B cell (primary cell): ENCODE results near the gene PIGR.

ENCODE experiments used
- CTCF ChIP-seq: fragments of 200-600 bp; IDR thresholded peaks from one replicate; pipeline ENCODE4 v1.8.0; 2022; ENCODE audit warnings: antibody characterized with exemption, mild to moderate bottlenecking
- EZH2 ChIP-seq: IDR thresholded peaks from 2 replicates; pipeline ENCODE4 v1.6.1; 2012; ENCODE audit warnings: borderline replicate concordance, low read depth, mild to moderate bottlenecking, moderate library complexity, low read length; ENCODE audit not compliant: insufficient read depth, poor library complexity, severe bottlenecking

GRCh38 chr1:206895837-206896242, 50.4 kb downstream of the PIGR start:
- no peak for TF ChIP-seq CTCF
- no peak for TF ChIP-seq EZH2
